ENCODE data around the gene ARID3B.

DNA sequence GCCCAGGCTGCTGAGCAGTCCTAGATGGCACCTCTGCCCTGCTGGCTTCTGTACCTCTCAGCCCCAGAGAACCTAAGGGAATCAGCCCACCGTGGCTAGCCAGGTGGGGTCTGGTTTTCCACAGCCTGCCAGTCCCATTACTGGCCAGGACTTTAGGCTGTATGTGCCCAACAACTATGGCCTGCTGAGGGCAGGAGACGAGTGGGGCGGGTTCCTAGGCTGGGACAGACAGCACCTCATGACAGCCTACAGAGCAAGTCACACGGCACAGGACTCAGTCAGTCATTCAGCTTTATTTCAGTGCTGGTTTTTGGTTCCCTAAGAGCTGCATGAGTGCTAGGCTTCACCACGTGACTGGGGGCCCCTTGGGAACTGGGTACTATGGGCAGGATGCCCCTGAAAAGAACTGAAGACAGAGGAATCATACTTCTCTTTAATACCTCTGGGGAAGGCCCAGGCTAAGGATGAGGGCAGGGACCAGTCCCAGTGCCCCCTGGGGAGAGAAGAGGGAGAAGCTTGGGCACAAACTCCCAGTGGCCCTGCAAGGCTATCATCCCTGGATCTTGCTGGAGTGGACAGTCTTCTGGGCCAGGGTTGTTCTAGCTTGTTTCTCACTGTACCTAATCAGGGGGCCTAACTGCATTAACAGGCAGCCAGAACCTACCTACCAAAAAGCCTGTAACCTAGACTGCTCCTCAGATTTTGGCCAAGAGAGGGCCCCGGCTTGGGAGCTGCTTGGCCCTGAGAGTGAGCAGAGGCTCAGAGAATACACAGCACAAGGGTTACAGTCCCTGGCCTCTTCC, 89.5 kb downstream of the ARID3B start:
- TF ChIP-seq POLR2AphosphoS5 (IDR thresholded peaks at IDR 0.05; ENCODE audit: borderline replicate concordance, low read depth, low read length): peak; percentile 39
- no peak for TF ChIP-seq EZH2 (IDR thresholded peaks at IDR 0.05)

Data from SK-N-MC (cell line).